ENCODE results near the gene TLE3.

TLE3 gene

GRCh38 chr15:70128414-70129140, 30.9 kb upstream of the TLE3 start:
- H3K9me3 ChIP-seq (ENCODE audit: severe bottlenecking) = no peaks in the 10 kb centered on the region
- no peak overlapping the region for H3K4me3 ChIP-seq (ENCODE audit: low read depth, low read length)
- no peak overlapping the region for H3K27ac ChIP-seq
- no peak for DNase-seq
- no peaks in the 10 kb centered on the region for H3K36me3 ChIP-seq
- H3K27me3 ChIP-seq (ENCODE audit: insufficient read depth, low read depth, severe bottlenecking) = no peaks in the 10 kb centered on the region
- TF ChIP-seq, protein P1, sequence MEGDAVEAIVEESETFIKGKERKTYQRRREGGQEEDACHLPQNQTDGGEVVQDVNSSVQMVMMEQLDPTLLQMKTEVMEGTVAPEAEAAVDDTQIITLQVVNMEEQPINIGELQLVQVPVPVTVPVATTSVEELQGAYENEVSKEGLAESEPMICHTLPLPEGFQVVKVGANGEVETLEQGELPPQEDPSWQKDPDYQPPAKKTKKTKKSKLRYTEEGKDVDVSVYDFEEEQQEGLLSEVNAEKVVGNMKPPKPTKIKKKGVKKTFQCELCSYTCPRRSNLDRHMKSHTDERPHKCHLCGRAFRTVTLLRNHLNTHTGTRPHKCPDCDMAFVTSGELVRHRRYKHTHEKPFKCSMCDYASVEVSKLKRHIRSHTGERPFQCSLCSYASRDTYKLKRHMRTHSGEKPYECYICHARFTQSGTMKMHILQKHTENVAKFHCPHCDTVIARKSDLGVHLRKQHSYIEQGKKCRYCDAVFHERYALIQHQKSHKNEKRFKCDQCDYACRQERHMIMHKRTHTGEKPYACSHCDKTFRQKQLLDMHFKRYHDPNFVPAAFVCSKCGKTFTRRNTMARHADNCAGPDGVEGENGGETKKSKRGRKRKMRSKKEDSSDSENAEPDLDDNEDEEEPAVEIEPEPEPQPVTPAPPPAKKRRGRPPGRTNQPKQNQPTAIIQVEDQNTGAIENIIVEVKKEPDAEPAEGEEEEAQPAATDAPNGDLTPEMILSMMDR (IDR thresholded peaks at IDR 0.05; ENCODE audit: low read depth, low read length) = no peak

- Histone ChIP-seq H3K4me3 (ENCODE audit: low read depth, low read length) (no peak overlapping the region), H3K36me3 (no peaks in the 10 kb centered on the region), H3K27ac (no peak overlapping the region), H3K27me3 (ENCODE audit: insufficient read depth, low read depth, severe bottlenecking) (no peaks in the 10 kb centered on the region), H3K9me3 (ENCODE audit: severe bottlenecking) (no peaks in the 10 kb centered on the region)
- no peak for DNase-seq
- TF ChIP-seq, protein P1 (IDR thresholded peaks at IDR 0.05; ENCODE audit: low read depth, low read length) = no peak
Observed at GRCh38 chr15:70127770-70128413, 30.2 kb upstream of the TLE3 start.

- Histone ChIP-seq H3K4me3 (ENCODE audit: low read depth, low read length) (no peak overlapping the region), H3K9me3 (ENCODE audit: severe bottlenecking) (no peaks in the 10 kb centered on the region), H3K27ac (no peak overlapping the region), H3K27me3 (ENCODE audit: insufficient read depth, low read depth, severe bottlenecking) (no peaks in the 10 kb centered on the region), H3K36me3 (no peaks in the 10 kb centered on the region)
- no peak for DNase-seq
- TF ChIP-seq, protein P1 (IDR thresholded peaks at IDR 0.05; ENCODE audit: low read depth, low read length) = no peak
Observed at GRCh38 chr15:70127288-70127746, 29.6 kb upstream of the TLE3 start.

DNA sequence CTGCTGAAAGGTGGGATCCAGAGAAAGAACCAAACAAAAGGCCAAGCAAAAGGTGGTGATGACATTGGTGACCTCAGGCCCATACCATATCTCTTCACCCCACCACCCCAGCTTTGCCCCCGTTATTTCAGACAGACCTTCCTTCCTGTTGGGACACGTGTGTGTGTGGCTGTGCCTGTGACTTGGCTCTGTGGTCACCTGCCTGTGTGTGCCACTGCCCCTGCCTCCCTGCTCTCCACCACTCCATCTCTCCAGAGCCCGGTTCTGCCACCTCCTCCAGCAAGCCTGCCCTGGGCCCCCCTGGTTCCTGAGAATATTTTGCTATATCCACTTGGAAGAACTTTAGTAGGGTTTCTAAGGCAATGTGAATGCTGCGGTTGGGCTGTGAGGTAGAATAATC, 28.6 kb upstream of the TLE3 start:
- Histone ChIP-seq H3K36me3 (no peaks in the 10 kb centered on the region), H3K4me3 (ENCODE audit: low read depth, low read length) (no peak overlapping the region), H3K27ac (no peak overlapping the region), H3K9me3 (ENCODE audit: severe bottlenecking) (no peaks in the 10 kb centered on the region), H3K27me3 (ENCODE audit: insufficient read depth, low read depth, severe bottlenecking) (no peaks in the 10 kb centered on the region)
- no peak for DNase-seq
- TF ChIP-seq, protein P1 (IDR thresholded peaks at IDR 0.05; ENCODE audit: low read depth, low read length) = no peak

DNA sequence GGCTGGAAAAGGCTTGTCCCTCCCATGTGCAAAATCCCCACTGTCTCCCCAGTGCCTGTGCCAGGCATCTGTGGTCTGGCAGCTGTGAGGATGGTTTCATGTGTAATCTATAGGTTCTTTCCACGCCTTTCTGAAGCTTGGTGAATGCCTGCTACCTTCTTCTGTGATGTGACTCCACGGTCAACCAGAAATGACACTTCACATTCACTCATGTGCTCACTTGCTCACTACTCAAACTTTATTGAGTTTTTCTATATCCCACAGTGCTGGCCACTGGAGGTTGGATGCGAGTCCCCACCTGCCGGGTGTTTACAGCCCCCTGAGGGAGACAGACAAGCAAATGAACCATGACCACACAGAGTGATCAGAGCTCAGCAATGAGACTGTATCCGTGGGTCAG, 27.9 kb upstream of the TLE3 start:
- Histone ChIP-seq H3K4me3 (ENCODE audit: low read depth, low read length) (no peak overlapping the region), H3K27ac (no peak overlapping the region), H3K36me3 (no peaks in the 10 kb centered on the region), H3K9me3 (ENCODE audit: severe bottlenecking) (no peaks in the 10 kb centered on the region), H3K27me3 (ENCODE audit: insufficient read depth, low read depth, severe bottlenecking) (no peaks in the 10 kb centered on the region)
- TF ChIP-seq, protein P1 (IDR thresholded peaks at IDR 0.05; ENCODE audit: low read depth, low read length) = no peak
- DNase-seq = no peak
